ENCODE results near the gene SPIN1.

SPIN1 gene

DNA sequence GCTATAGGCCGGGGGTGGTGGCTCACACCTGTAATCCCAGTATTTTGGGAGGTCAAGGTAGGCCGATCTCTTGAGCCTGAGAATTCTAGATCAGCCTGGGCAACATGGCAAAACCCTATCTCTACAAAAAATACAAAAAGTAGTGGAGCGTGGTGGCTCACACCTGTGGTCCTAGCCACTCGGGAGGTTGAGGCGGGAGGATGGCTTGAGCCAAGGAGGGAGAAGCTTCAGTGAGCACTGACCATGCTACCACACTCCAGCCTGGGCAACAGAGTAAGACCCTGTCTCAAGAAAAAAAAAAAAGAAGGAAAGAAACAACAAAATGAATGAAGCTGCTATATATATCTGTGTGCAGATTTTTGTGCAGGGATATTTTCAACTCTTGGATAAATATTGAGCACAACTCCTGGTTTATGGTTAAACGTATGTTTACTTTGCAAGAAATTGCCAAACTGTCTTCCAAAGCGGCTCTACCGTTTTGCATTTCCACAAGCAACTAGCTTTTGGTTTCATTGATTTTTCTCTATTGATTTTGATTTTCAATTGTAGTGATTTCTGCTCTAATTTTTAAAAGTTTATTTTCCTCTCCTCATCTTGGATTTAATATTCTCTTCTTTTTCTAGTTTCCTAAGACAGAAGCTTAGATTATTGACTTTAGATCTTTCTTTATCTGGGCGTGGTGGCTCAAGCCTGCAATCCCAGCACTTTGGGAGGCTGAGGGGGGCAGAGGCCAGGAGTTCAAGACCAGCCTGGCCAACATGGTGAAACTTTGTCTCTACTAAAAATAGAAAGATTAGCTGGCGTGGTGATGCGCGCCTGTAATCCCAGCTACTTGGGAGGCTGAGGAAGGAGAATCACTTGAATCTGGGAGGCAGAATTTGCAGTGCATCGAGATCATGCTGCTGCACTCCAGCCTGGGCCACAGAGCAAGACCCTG is 49.2 kb downstream of the SPIN1 start:
- DNase-seq, result no peak

DNA sequence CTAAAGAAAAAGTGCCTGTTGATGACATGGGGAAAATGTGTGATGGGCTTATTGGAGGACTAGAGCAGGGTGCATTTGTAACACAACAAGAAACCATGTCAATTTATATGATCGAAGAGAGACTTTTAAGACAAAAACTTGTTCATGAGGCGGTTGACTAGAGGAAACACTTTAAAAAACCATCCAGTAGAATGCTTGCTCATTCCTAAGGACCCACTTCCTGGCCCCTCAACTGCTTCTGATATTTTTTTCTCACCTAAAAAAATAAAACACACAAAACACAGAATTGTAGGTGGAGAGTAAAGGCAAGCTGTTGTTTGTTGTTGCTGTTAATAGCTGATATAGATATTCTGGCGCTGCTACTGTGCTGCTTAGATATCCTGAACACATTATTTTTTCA is 50.6 kb downstream of the SPIN1 start:
- no peak for DNase-seq

GRCh38 chr9:88441301-88442007 is 53.2 kb downstream of the SPIN1 start:
- no peak for DNase-seq

DNA sequence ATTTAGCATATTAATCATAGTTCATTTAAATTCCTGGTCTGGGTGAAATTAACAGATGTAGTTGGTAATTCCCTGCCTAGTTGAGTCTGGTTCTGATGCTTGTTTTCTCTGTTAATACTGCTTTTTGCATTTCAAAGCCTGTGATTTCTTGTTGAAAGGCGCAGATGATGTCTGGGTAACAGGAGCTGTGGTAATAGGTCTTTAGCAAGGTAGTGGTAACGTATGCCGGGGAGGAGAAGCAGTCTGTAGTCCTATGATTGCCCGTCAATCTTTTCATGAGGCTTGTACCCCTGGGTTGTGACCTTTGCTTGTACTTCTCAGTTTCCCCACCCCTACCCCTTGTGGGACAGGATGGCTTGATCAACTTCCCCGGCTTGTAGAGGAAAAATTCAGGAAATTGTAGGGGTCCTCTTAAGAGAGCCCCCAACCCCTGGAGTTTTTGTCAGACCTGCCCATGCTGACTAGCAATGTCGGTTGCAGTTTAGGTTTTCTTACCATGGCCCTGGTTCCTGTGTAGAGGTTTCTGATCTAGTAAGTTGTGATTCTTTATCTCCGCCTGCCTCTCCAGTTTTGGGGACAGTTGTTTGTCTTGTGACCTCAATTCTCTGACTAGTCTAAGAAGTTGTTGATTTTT is 55.4 kb downstream of the SPIN1 start:
- no peak for DNase-seq

DNA sequence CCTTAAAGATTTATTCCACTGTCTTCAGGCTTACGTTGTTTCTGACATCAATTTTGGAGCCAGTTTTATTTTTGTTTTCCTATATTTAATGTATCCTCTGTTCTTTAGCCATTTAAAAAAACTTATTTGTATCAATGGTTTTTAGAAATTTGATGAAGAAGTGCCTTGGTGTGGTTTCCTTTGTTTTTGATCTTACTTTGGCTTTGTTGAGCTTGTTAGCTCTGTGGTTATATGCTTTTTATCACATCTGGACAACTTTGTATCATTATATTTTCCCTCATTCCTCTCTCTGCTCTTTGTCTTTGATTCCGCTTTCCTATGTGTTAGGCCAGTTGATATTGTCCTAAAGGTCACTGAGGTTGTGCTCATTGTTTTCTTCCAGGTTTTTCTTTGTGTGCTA is 58.5 kb downstream of the SPIN1 start:
- DNase-seq, result no peak

- no peak for DNase-seq
These were observed 59.2 kb downstream of the SPIN1 start for GRCh38 chr9:88447431-88447830.

DNA sequence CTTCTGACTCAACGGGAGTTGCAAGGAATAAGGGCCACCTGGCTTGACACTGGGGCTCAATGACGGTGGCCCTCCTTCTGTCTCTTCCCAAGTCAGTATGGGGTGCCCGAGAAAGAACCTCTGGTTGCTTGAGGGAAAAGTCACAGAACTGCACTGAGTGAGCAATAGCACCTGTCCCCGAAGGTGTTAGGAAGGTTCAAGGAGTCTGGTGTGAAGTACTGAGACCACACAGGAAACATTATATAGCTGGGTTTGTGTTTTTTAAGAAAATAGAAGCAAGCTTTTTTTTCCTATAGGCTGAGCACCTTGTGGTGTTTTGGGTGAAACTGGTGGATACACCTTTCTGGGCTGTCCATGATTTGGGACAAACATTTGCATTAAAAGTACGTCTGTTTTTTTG is 62.9 kb downstream of the SPIN1 start:
- no peak for DNase-seq

- peak; percentile 65 for DNase-seq
These were observed 70.6 kb downstream of the SPIN1 start for GRCh38 chr9:88458716-88459465.

GRCh38 chr9:88460587-88461332 is 72.5 kb downstream of the SPIN1 start:
- no peak for DNase-seq

DNA sequence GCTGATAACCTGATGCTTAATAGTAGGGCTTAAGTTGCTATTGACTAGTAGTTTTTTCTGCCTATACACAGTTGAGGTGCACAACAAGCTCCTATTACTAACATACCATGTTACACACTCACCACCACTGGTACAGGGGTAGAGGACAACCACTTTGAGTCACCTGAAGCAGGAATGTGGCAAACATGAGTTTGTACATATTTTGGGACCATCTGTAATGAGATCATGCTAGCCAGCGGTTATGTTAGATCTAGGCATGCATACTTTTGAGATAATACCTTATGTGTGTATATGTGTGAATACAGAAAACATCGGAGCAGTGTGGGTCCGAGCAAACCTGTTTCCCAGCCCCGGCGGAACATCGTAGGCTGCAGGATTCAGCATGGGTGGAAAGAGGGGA is 73.9 kb downstream of the SPIN1 start:
- DNase-seq, result no peak

- DNase-seq, result no peak
These were observed 76.6 kb downstream of the SPIN1 start for GRCh38 chr9:88464851-88465250.

GRCh38 chr9:88468226-88468625 is 80.0 kb downstream of the SPIN1 start:
- DNase-seq, result no peak

DNA sequence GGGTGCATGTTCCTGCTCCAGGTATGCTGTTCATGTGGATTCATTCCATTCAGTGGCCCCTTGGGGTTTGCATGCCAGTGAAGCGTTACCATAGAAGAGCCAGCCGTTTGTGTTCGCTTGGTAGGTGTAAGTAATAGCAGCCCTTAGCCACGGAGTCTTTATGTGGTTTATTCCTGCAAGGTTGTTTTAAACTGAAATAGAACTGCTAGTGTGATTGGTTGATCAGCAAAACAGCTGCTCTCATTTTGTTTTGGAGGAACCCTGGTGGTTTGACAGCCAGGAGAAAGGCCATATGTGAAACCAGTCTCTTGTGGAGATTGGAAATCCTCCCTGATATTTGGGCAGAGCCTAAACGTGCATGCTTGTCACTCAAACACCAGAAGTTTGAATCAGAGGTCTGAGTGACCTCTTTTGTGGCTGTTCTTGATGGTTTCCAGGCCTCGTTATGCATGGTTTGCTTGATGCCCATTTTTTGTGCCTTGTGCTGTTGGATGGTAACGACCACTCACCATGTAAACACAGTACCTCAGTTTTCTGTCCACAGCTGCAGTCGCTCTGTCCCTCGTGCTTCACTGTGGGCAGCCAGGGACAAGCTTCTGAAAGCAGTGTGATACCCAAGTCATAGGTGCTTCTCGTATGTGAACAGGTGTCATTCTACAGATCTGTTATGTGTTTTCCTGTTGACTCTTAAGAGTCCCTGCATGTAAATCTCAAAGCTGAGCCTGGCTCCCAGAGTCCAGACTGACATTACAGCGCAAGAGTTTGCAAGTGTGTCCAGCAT is 88.4 kb downstream of the SPIN1 start:
- no peak for DNase-seq

DNA sequence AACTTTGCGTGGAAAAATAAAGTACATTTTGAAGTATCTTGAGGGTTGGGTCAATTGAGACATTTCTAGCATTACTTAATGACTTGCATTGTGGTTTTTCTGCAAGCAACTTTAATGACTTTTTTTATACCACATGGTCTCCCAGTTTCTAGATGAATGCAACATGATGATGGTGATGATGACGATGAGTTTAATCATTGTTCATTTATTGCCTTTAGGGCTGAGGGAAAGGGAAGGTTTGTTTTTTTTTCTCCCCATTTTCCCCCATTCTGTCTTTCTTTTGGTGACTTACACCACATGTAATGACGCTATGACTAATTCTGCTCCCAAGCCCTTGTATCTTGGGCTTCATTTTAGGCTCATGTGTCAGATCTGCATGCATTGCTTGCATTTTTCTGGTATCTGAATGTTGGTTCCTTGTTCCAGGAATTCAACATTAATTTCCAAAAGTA is 89.1 kb downstream of the SPIN1 start:
- no peak for DNase-seq

GRCh38 chr9:88478246-88478645 is 90.0 kb downstream of the SPIN1 start:
- no peak for DNase-seq

DNA sequence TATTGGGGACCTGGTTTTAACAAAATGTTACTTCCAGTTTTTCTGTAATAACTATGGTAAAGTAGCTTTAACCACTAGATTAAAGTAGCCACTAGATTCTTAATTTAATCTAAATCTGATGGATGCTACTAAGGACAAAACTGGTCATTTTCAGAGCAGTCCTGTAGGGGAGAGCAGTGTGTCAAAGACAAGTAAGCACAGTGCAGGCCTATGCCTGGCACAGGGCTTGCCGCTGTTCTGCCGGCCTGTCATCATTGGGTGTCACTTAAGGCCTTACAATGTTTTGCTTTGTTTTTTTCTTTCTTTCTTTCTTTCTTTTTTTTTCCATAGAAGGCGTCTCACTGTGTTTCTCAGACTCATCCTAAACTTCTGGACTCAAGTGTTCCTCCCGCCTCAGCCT is 93.7 kb downstream of the SPIN1 start:
- DNase-seq, result no peak

GRCh38 chr9:88488166-88488565 is 99.9 kb downstream of the SPIN1 start:
- DNase-seq, result no peak

DNA sequence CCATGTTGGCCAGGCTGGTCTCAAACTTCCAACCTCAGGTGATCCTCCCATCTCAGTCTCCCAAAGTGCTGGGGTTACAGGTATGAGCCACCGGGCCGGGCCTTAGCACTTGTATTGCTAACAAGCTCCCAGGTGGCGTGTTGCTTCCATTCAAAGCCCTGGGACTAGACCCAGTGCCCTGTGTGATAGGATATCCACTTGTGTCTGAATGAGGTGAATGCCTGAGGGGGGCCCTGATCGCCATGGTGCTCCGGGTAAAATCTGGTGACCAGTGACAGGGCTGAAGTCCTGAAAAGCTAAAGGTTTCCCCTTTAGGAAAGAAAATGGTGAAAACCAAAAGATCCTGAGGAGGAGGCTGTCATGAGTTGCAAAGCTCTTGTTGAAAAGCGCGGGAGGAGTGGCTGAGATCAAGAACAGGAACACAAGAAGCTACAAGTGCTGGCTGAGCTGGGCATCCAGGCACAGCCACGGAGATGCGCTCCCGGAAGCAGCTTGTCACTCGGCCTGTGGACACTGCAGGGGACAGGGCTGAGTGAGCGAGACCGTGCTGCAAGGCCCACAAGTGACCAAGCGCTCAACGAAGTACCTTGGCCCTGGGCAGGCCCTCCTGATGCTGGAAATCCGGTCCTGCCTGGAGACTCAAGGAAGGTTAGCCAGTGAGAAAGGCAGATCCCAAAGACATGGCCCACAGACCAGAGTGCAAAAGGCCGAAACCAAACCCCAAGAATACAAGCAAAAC is 106.9 kb downstream of the SPIN1 start:
- DNase-seq, result no peak

GRCh38 chr9:88497224-88497623 is 109.0 kb downstream of the SPIN1 start:
- DNase-seq, result no peak

DNA sequence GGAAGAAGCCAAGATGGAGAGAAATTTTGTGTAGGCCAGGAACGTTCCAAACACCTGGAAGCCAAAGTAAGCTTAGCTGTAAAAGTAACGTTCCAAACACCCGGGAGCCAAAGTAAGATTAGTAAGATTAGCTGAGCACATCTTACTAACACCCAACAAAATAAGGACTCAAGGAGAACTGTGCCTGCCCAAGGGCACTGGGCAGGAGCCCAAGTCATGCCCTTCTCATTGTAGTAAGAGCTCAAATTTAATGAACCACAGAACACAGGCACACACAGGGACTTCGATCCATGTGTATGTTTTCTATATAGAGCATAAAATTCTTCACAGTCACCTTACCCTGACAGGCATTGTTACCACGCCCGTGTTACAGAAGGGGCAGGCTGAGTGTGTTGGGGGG is 110.6 kb downstream of the SPIN1 start:
- no peak for DNase-seq

DNA sequence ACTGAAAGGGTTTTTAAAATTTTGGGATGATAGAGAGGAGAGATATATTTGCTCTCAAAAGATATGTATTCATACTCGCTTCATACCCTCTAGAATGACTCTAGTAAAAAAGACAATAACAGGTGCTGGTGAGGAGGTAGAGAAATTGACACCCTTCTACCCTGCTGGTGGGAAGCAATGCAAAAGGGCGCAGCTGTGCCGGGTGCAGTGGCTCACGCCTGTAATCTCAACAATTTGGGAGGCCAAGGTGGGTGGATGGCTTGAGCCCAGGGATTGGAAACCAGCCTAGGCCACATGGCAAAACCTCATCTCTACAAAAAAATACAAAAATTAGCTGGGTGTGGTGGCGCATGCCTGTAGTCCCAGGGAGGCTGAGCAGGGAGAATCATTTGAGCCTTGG is 112.8 kb downstream of the SPIN1 start:
- DNase-seq, result no peak
